AG04450 (cell line): ENCODE measurements around the gene INPP5D. TPM values are rescaled to one million over a fixed set of nuclear protein-coding genes. Genes with fewer than 3 reads are reported as not detected.

Experiments used
- CTCF ChIA-PET: fragments of 300-600, 350-600 bp; formaldehyde crosslinking; extraction: SDS; loops from one replicate; lab custom pipeline; 2022; ENCODE audit warnings: antibody characterized with exemption, inconsistent platforms; lab: Charles Lee
- POLR2A ChIA-PET: fragments of 350-600 bp; formaldehyde crosslinking; extraction: SDS; loops from one replicate; lab custom pipeline; 2021; ENCODE audit warnings: antibody characterized with exemption, inconsistent platforms; lab: Yijun Ruan, JAX
- DNase-seq: peaks from one replicate; pipeline ENCODE4 v3.0.0-alpha.2; 2011; ENCODE audit warnings: low read depth, low spot score
- H3K27ac ChIP-seq: one replicate; pipeline ENCODE4 v1.5.1; 2012; ENCODE audit warnings: low read depth, low read length, control low read depth
- H3K27me3 ChIP-seq: one replicate; pipeline ENCODE4 v1.6.0; 2012; ENCODE audit warnings: low read length; ENCODE audit not compliant: control insufficient read depth, insufficient read depth
- H3K4me3 ChIP-seq: 2 replicates; pipeline ENCODE4 v1.5.1; 2011; ENCODE audit warnings: mild to moderate bottlenecking, low read depth, low read length, control low read depth
- H3K9me3 ChIP-seq: 2 replicates; pipeline ENCODE4 v1.5.1; 2012; ENCODE audit warnings: low read length; ENCODE audit not compliant: control insufficient read depth, insufficient read depth
- CTCF ChIP-seq: IDR thresholded peaks from 2 replicates; pipeline ENCODE4 v1.5.1; 2011; ENCODE audit warnings: low read depth, low read length, control low read depth, inconsistent platforms
- polyA plus RNA-seq: library from polyadenylated mRNA; depleted of rRNA; stranded (reverse); fragments of >200 nt; gene quantifications from 2 replicates; pipeline ENCODE4 v1.2.3, GENCODE V29; 2011

Gene INPP5D
- polyA plus RNA-seq, 1 experiment, result 0.43 TPM

- no peak overlapping the region for H3K27ac ChIP-seq
- H3K4me3 ChIP-seq, result no peak overlapping the region
- peaks cover 19% of the 10 kb centered on the region for H3K27me3 ChIP-seq
- CTCF ChIA-PET, result no interaction called here
- POLR2A ChIA-PET, result no interaction called here
- DNase-seq, result no peak
- TF ChIP-seq CTCF, result no peak
- no peaks in the 10 kb centered on the region for H3K9me3 ChIP-seq
Observed at GRCh38 chr2:233168919-233169318, 108.8 kb downstream of the INPP5D start.

- POLR2A ChIA-PET, result no interaction called here
- CTCF ChIA-PET, result no interaction called here
Observed at GRCh38 chr2:233171344-233171743, 111.2 kb downstream of the INPP5D start.

DNA sequence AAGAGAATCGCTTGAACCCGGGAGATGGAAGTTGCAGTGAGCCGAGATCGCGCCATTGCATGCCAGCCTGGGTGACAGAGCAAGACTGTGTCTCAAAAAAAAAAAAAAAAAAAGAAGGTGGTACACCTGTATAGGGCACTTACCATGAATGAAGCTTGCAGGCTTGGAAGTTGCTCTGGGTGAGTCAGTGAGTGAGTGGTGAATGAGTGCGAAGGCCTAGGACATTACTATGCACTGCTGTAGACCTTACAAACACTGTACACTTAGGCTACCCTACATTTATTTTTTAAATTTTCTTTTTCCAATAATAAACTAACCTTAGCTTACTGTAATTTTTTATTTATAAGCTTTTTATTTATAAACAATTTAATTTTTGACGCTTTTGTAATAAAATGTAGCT lies 113.0 kb downstream of the INPP5D start:
- peaks cover 19% of the 10 kb centered on the region for H3K27me3 ChIP-seq

More at GRCh38 chr2:233171344-233171743, 111.2 kb downstream of the INPP5D start:
- Histone ChIP-seq H3K27me3 (peaks cover 19% of the 10 kb centered on the region), H3K9me3 (no peaks in the 10 kb centered on the region), H3K4me3 (no peak overlapping the region), H3K27ac (no peak overlapping the region)
- DNase-seq, result no peak
- no peak for TF ChIP-seq CTCF

GRCh38 chr2:233174137-233174536 lies 114.0 kb downstream of the INPP5D start:
- TF ChIP-seq CTCF, result no peak
- H3K4me3 ChIP-seq, result no peak overlapping the region
- no peak overlapping the region for H3K27ac ChIP-seq
- peaks cover 10% of the 10 kb centered on the region for H3K27me3 ChIP-seq
- ChIA-PET POLR2A (no interaction called here), CTCF (no interaction called here)
- no peaks in the 10 kb centered on the region for H3K9me3 ChIP-seq
- no peak for DNase-seq

More for the DNA sequence above, 113.0 kb downstream of the INPP5D start:
- ChIA-PET CTCF (no interaction called here), POLR2A (no interaction called here)
- Histone ChIP-seq H3K27ac (no peak overlapping the region), H3K4me3 (no peak overlapping the region), H3K9me3 (no peaks in the 10 kb centered on the region)
- no peak for TF ChIP-seq CTCF
- no peak for DNase-seq

DNA sequence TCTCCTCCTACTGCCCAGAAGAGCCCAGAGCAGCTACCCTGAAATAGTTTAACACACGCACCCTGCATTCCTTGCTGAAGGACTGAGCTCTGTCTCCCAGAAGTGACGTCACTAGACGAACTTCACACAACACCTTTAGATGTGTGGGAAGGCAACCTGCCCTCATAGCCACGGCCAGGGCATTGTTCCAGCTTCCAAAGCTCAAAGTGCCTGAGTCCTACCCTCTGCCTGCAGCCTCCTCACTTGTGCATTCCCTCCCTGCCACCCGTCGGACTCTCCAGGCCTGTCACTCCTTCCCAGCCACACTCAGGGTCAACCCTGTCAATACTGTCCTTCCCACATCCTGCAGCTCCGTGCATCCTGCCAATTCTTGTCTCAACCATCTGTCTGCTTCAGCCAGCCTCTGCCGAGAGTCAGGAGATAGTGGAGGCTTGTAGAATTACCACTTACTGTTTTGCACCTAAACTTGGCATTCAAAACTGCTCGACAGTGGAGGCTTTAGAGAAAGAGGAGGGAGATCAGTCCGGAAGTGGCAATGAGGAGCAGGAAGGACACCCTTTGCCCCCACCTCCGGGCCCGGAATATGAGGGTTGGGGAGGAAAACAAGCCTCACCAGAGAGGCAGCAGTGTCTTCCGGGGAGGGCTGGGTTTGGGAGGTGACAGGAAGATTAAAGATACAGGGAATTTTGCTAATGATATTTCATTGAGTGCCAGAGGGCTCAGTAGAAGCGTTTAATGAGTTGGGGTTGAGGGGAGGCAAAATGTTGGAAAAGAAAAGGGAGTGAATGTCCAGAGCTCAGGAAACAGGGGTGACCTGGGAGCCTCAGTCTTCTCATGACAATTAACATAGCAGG lies 119.1 kb downstream of the INPP5D start:
- peaks cover 13% of the 10 kb centered on the region for H3K27me3 ChIP-seq
- no peak overlapping the region for H3K4me3 ChIP-seq
- no peak for DNase-seq
- peaks cover 3% of the 10 kb centered on the region; the same call in 1 of the 2 replicates for H3K9me3 ChIP-seq
- POLR2A ChIA-PET, result no interaction called here
- no peak overlapping the region for H3K27ac ChIP-seq
- no peak for TF ChIP-seq CTCF
- CTCF ChIA-PET, result no interaction called here
